Uterus (tissue), 4 donors: Measurements from ENCODE around the gene RANBP17. TPM values are rescaled to one million over a fixed set of nuclear protein-coding genes. Genes with fewer than 3 reads are reported as not detected.

Experiments used
- DNase-seq, 2 donors: peaks; one replicate each; pipeline ENCODE4 v3.0.0-alpha.2; 2019 to 2020
- H3K27ac ChIP-seq, 2 donors: fragments of 200-600 bp; sonication (generic); 1 replicate in 1 of 2; 2 replicates in 1 of 2; pipeline ENCODE4 v1.5.1; 2016 to 2018
- H3K27me3 ChIP-seq, 2 donors: fragments of 200-600 bp; sonication (generic); one replicate each; pipeline ENCODE4 v1.5.1; 2018 to 2019; ENCODE audit warnings: control low read depth in 1 of 2
- H3K36me3 ChIP-seq, 2 donors: fragments of 200-600 bp; sonication (generic); one replicate each; pipeline ENCODE4 v1.5.1; 2019; ENCODE audit warnings: control low read depth in 1 of 2
- H3K4me1 ChIP-seq, 2 donors: fragments of 200-600 bp; sonication (generic); one replicate each; pipeline ENCODE4 v1.5.1; 2018 to 2019; ENCODE audit warnings: control low read depth in 1 of 2
- H3K4me3 ChIP-seq, 2 donors: fragments of 200-600 bp; sonication (generic); 1 replicate in 1 of 2; 2 replicates in 1 of 2; pipeline ENCODE4 v1.5.1; 2018 to 2019; ENCODE audit warnings: mild to moderate bottlenecking in 1 of 2
- H3K9me3 ChIP-seq, 2 donors: fragments of 200-600 bp; sonication (generic); one replicate each; pipeline ENCODE4 v1.5.1; 2019; ENCODE audit warnings: control low read depth in 1 of 2
- CTCF ChIP-seq, 4 experiments: fragments of 200-600 bp in 2 of 4; fragments of 450-650 bp in 2 of 4; sonication (generic) in 2 of 4; IDR thresholded peaks; one replicate each; pipeline ENCODE4 v1.5.1; 2016 to 2019; ENCODE audit warnings: antibody characterized with exemption in 4 of 4, mild to moderate bottlenecking in 2 of 4, moderate library complexity in 1 of 4
- POLR2A ChIP-seq, 2 donors: fragments of 450-650 bp; IDR thresholded peaks; one replicate each; pipeline ENCODE4 v1.6.1; 2016; ENCODE audit warnings: antibody characterized with exemption in 2 of 2, mild to moderate bottlenecking in 1 of 2, moderate library complexity in 1 of 2
- intact Hi-C: fragments of 100-400 bp; cut with DNase I; formaldehyde crosslinking; loops from one replicate; pipeline ENCODE4 v1.15.1; 2023; ENCODE audit warnings: low total_unique reads
- total RNA-seq, 4 donors: library from RNA; depleted of rRNA in 3 of 4; stranded (reverse); fragments of >200 nt in 3 of 4; gene quantifications; one replicate each; pipeline versions ENCODE4 v1.1.0 to v1.2.4, GENCODE V29; 2014 to 2023
- donor health status: DM: yes; HTN: yes; CAD: no.

RANBP17 gene
- total RNA-seq, 4 donors from 2014 or later: 1.8 to 72.8 (median 7.6) TPM

DNA sequence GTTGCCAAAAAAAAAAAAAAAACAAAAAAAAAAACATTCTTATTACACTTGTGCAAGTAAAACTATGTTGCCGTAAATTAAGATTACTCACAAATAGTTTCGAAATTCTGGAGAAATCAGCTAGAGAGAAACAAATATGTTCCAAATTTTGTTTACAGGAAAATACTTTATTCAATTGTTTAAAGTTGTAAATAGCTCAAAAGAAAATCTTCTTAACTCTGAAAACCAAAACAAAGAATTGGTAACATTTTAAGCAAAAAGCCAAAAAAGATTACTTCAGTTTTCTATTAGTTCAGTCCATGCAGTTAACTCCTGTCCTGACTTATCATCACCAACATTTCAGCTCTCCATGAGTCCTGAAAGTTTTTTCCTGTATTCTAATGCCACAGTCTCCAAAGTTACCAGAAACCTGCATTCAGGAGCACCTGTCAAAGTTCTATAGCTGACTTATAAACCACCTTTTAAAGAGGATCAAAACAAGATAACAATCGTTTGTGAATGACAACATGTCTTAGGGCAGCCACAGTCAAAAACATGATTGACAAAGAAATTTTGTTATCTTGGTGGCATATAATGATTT lies 194.1 kb downstream of the RANBP17 start:
- Histone ChIP-seq H3K4me1 (no peaks in the 10 kb centered on the region), H3K9me3 (no peaks in the 10 kb centered on the region), H3K27me3 (no peaks in the 10 kb centered on the region), H3K4me3 (no peak overlapping the region), H3K36me3 (no peaks in the 10 kb centered on the region), H3K27ac (no peak overlapping the region)
- TF ChIP-seq CTCF (IDR thresholded peaks at IDR 0.05) (no peak), POLR2A (IDR thresholded peaks at IDR 0.05) (no peak)
- no peak for DNase-seq
- intact Hi-C loops: no loop called here

DNA sequence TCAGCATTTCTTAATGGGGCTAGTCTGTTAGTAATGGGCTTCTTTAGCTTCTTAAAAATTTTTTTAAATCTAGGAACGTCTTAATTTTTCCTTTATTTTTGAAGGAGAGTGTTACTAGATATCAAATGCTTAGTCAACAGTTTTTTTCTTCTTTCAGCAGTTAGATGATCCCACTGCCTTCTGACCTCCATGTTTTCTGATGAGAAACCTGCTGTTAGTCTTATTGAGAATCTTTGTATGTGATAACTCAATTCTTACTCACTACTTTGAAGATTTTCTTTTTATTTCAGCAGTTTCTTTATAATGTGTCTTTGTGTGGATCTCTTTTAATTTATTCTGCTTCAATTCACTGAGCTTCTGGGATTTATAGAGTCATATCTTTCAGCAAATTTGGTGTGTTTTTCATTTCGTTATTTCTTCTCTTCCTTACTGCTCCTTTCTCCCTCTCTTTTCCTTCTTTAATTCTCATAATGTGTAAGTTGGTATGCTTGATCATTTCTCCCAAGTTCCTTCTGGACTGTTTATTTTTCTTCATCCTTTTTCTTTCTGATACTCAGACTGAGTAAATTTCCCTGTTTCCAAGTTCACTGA lies 205.8 kb downstream of the RANBP17 start:
- intact Hi-C loops: no loop called here
- H3K36me3 ChIP-seq: no peaks in the 10 kb centered on the region
- TF ChIP-seq CTCF (IDR thresholded peaks at IDR 0.05) (no peak), POLR2A (IDR thresholded peaks at IDR 0.05) (no peak)
- no peaks in the 10 kb centered on the region for H3K27me3 ChIP-seq
- H3K27ac ChIP-seq: no peak overlapping the region
- DNase-seq: no peak
- no peaks in the 10 kb centered on the region for H3K9me3 ChIP-seq
- H3K4me3 ChIP-seq: no peak overlapping the region
- no peaks in the 10 kb centered on the region for H3K4me1 ChIP-seq

DNA sequence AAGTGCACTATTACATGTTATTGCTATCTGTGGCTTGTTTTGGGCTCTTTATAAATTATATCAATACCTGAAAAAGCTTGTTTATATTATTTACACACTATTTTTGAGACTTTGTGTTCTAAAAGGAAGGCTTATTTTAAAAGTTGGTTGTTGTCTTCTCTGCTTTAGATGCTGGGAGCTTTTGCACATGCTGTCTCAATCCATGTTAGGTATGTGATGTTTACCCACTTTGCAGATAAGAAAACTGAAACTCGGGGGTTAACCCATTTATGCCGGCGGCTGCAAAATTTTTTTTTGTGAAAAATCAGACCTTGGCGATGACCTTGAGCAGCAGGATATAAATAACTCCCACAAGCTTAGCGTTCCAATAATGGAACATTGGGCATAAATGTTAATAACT lies 212.9 kb downstream of the RANBP17 start:
- Histone ChIP-seq H3K27me3 (no peaks in the 10 kb centered on the region), H3K4me1 (no peaks in the 10 kb centered on the region), H3K4me3 (no peak overlapping the region), H3K36me3 (no peaks in the 10 kb centered on the region), H3K27ac (no peak overlapping the region), H3K9me3 (no peaks in the 10 kb centered on the region)
- intact Hi-C loops: no loop called here
- TF ChIP-seq CTCF (IDR thresholded peaks at IDR 0.05): no peak
- no peak for TF ChIP-seq POLR2A (IDR thresholded peaks at IDR 0.05)
- no peak for DNase-seq

GRCh38 chr5:171080186-171080938 lies 218.5 kb downstream of the RANBP17 start:
- Histone ChIP-seq H3K4me1 (no peaks in the 10 kb centered on the region), H3K27ac (no peak overlapping the region), H3K4me3 (no peak overlapping the region), H3K36me3 (no peaks in the 10 kb centered on the region), H3K9me3 (no peaks in the 10 kb centered on the region), H3K27me3 (no peaks in the 10 kb centered on the region)
- no peak for DNase-seq
- intact Hi-C loops: no loop called here
- TF ChIP-seq CTCF (IDR thresholded peaks at IDR 0.05) (no peak), POLR2A (IDR thresholded peaks at IDR 0.05) (no peak)

GRCh38 chr5:171081319-171081718 lies 219.5 kb downstream of the RANBP17 start:
- Histone ChIP-seq H3K4me1 (no peaks in the 10 kb centered on the region), H3K27me3 (no peaks in the 10 kb centered on the region), H3K36me3 (no peaks in the 10 kb centered on the region), H3K27ac (no peak overlapping the region), H3K9me3 (no peaks in the 10 kb centered on the region), H3K4me3 (no peak overlapping the region)
- intact Hi-C loops: no loop called here
- TF ChIP-seq POLR2A (IDR thresholded peaks at IDR 0.05) (no peak), CTCF (IDR thresholded peaks at IDR 0.05) (no peak)
- no peak for DNase-seq
